HCT116 (cell line): ENCODE results near the gene PHLDB3. TPM values are rescaled to one million over a fixed set of nuclear protein-coding genes. Genes with fewer than 3 reads are reported as not detected.

ENCODE experiments used
- ATAC-seq: fragments of 200-7000 bp; cut with Tn5 transposase; 2 replicates; pipeline ENCODE4 v1.9.1; 2020; ENCODE audit warnings: mild to moderate bottlenecking, moderate library complexity
- BruUV-seq: library from RNA; stranded (reverse); fragments of 400-500 nt; replicated peaks from 2 replicates; lab custom pipeline; 2021; lab: Mats Ljungman, UMichigan
- CTCF ChIA-PET: fragments of 300-600 bp; sonication (Branson Sonifier 250); formaldehyde crosslinking; loops from one replicate; lab custom pipeline; 2021; ENCODE audit warnings: antibody characterized with exemption; lab: Charles Lee
- POLR2A ChIA-PET: fragments of 300-600, 350-600 bp; sonication (Branson Sonifier 250); formaldehyde crosslinking; loops from one replicate; lab custom pipeline; 2021; ENCODE audit warnings: antibody characterized with exemption; lab: Charles Lee
- RAD21 ChIA-PET, 2 experiments: fragments of 300-600 bp; sonication (Branson Sonifier 250); formaldehyde crosslinking; loops; one replicate each; lab custom pipeline; 2023; ENCODE audit warnings: low total read pairs in 2 of 2; ENCODE audit not compliant: uncharacterized antibody in 2 of 2, unreplicated experiment in 2 of 2, low non-redundant PET in 1 of 2; lab: Charles Lee
- DNase-seq: peaks from one replicate; pipeline ENCODE4 v3.0.0-alpha.2; 2010; ENCODE audit warnings: low read depth, low spot score
- H2AFZ ChIP-seq: fragments of 200-600 bp; shearing (Covaris generic), sonication (generic); 2 replicates; pipeline ENCODE4 v1.6.1; 2017; ENCODE audit warnings: low read depth, mixed run types, mixed read lengths, antibody characterized with exemption, low read length; ENCODE audit not compliant: poor library complexity, severe bottlenecking
- H3K27ac ChIP-seq: 2 replicates; pipeline ENCODE4 v1.5.1; 2012; ENCODE audit warnings: low read depth, low read length
- H3K27me3 ChIP-seq: fragments of 200-600 bp; sonication (generic); 2 replicates; pipeline ENCODE4 v1.6.1; 2016; ENCODE audit warnings: mixed run types, low read length, mixed read lengths; ENCODE audit not compliant: insufficient read depth
- H3K36me3 ChIP-seq, 2 experiments: fragments of 200-500 bp in 1 of 2; fragments of 200-600 bp in 1 of 2; sonication (Bioruptor generic) in 1 of 2; sonication (generic) in 1 of 2; 2 replicates each; pipeline versions ENCODE4 v1.5.1 to v1.6.1; 2014 to 2016; ENCODE audit warnings: low read length in 2 of 2, inconsistent platforms in 1 of 2, mixed read lengths in 1 of 2, mixed run types in 1 of 2; ENCODE audit not compliant: insufficient read depth in 2 of 2, control insufficient read depth in 1 of 2
- H3K4me1 ChIP-seq, 2 experiments: fragments of 200-600 bp in 1 of 2; sonication (generic) in 1 of 2; 2 replicates each; pipeline versions ENCODE4 v1.5.1 to v1.6.1; 2012 to 2017; ENCODE audit warnings: low read length in 2 of 2, inconsistent platforms in 1 of 2, mild to moderate bottlenecking in 1 of 2, mixed read lengths in 1 of 2, mixed run types in 1 of 2, moderate library complexity in 1 of 2; ENCODE audit not compliant: insufficient read depth in 2 of 2, control insufficient read depth in 1 of 2
- H3K4me2 ChIP-seq: fragments of 200-600 bp; sonication (generic); 2 replicates; pipeline ENCODE4 v1.6.1; 2017; ENCODE audit warnings: mixed run types, low read length, mixed read lengths
- H3K4me3 ChIP-seq, 2 experiments: fragments of 200-600 bp in 1 of 2; sonication (generic) in 1 of 2; replicated peaks in 1 of 2; 2 replicates each; pipeline ENCODE4 v1.5.1; 2011 to 2016; ENCODE audit warnings: low read length in 2 of 2, control low read depth in 1 of 2, low read depth in 1 of 2, mild to moderate bottlenecking in 1 of 2, mixed read lengths in 1 of 2, mixed run types in 1 of 2
- H3K79me2 ChIP-seq: fragments of 200-600 bp; sonication (generic); 2 replicates; pipeline ENCODE4 v1.6.1; 2017; ENCODE audit warnings: mild to moderate bottlenecking, mixed run types, low read length, moderate library complexity, mixed read lengths; ENCODE audit not compliant: insufficient read depth
- H3K9ac ChIP-seq: fragments of 200-600 bp; sonication (generic); 2 replicates; pipeline ENCODE4 v1.6.1; 2016; ENCODE audit warnings: low read length, mixed read lengths
- H3K9me2 ChIP-seq: fragments of 200-600 bp; sonication (generic), shearing (Covaris generic); 2 replicates; pipeline ENCODE4 v1.6.1; 2017; ENCODE audit warnings: mixed run types, mild to moderate bottlenecking, moderate library complexity; ENCODE audit not compliant: insufficient read depth
- H3K9me3 ChIP-seq, 2 experiments: fragments of 200-500 bp in 1 of 2; fragments of 200-600 bp in 1 of 2; sonication (Bioruptor generic) in 1 of 2; sonication (generic) in 1 of 2; 2 replicates each; pipeline ENCODE4 v1.6.1; 2014 to 2017; ENCODE audit warnings: low read length in 2 of 2, mixed read lengths in 2 of 2, inconsistent platforms in 1 of 2, low read depth in 1 of 2, mild to moderate bottlenecking in 1 of 2, mixed run types in 1 of 2, moderate library complexity in 1 of 2; ENCODE audit not compliant: control insufficient read depth in 1 of 2, insufficient read depth in 1 of 2
- H4K20me1 ChIP-seq: fragments of 200-600 bp; sonication (generic), shearing (Covaris generic); 2 replicates; pipeline ENCODE4 v1.6.1; 2017; ENCODE audit warnings: mixed run types, mild to moderate bottlenecking, moderate library complexity; ENCODE audit not compliant: insufficient read depth
- CEBPB ChIP-seq: IDR thresholded peaks from 2 replicates; pipeline ENCODE4 v1.6.1; 2012; ENCODE audit warnings: low read depth
- EZH2 ChIP-seq: fragments of 200-600 bp; sonication (generic); IDR thresholded peaks from 2 replicates; pipeline ENCODE4 v1.6.1; 2017; ENCODE audit warnings: antibody characterized with exemption, mixed run types
- JUND ChIP-seq: IDR thresholded peaks from 2 replicates; pipeline ENCODE4 v1.6.1; 2012
- POLR2A ChIP-seq: IDR thresholded peaks from 2 replicates; pipeline ENCODE4 v1.7.0; 2011; ENCODE audit warnings: borderline replicate concordance; ENCODE audit not compliant: insufficient read depth, insufficient read length; ENCODE audit errors: extremely low read depth
- RAD21 ChIP-seq: IDR thresholded peaks from 2 replicates; pipeline ENCODE4 v1.6.1; 2012; ENCODE audit warnings: low read depth, mild to moderate bottlenecking
- SIN3A ChIP-seq: IDR thresholded peaks from 2 replicates; pipeline ENCODE4 v1.6.1; 2012; ENCODE audit warnings: low read depth
- SP1 ChIP-seq: IDR thresholded peaks from 2 replicates; pipeline ENCODE4 v1.6.1; 2012; ENCODE audit warnings: low read depth
- YY1 ChIP-seq: IDR thresholded peaks from 2 replicates; pipeline ENCODE4 v1.6.1; 2011; ENCODE audit warnings: low read length, low read depth, moderate library complexity, mild to moderate bottlenecking; ENCODE audit not compliant: insufficient replicate concordance; ENCODE audit errors: extremely low read depth
- ZNF274 ChIP-seq: fragments of 200-500 bp; sonication (Bioruptor generic); IDR thresholded peaks from 2 replicates; pipeline ENCODE4 v1.6.1; 2014; ENCODE audit warnings: mild to moderate bottlenecking, low read depth, low read length, inconsistent platforms
- intact Hi-C: fragments of 100-400 bp; cut with micrococcal nuclease; formaldehyde crosslinking; loops from 2 replicates; pipeline ENCODE4 v1.10.0; 2022
- total RNA-seq: library from RNA; stranded (reverse); gene quantifications from one replicate; pipeline ENCODE4 v1.2.1, GENCODE V29; 2021; ENCODE audit not compliant: unreplicated experiment
- TF ChIP-seq, protein P1 (sequence below): IDR thresholded peaks from 2 replicates; pipeline ENCODE4 v1.6.1; 2012
- TF ChIP-seq, protein P2 (sequence below), 3 experiments: fragments of 200-600 bp in 1 of 3; sonication (generic) in 1 of 3; IDR thresholded peaks in 2 of 3; conservative IDR thresholded peaks in 1 of 3; 2 replicates each; pipeline ENCODE4 v1.5.1; 2012 to 2017; ENCODE audit warnings: low read depth in 2 of 3, low read length in 2 of 3, antibody characterized with exemption in 1 of 3, borderline replicate concordance in 1 of 3, control low read depth in 1 of 3, mild to moderate bottlenecking in 1 of 3, mixed read lengths in 1 of 3, mixed run types in 1 of 3, moderate library complexity in 1 of 3; ENCODE audit not compliant: insufficient read depth in 1 of 3

PHLDB3 gene
- total RNA-seq, 1 experiment from 2014 or later, result 15.5 TPM

DNA sequence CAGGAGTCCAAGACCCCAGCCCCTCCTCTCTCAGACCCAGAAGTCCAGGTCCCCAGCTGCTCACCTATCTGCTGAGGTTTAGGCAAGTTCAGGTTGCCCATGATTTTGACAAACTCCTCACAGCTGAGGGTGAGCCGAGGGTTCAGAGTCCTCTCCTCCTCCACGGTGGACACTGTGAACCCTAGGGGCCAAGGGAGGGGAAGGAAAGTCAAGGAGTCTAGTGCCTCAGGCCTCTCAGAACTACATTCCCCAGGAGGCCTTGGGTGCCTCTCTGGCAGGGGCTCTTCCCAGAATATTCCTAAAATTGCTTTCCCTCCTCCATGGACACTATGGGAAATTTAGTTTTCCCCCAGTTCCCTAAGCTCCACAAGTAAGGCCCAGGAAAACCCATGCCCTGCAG lies 3.3 kb upstream of the PHLDB3 start:
- ChIA-PET RAD21 (interaction anchor here in 1 of 2 experiments (0.7 kb wide), 1 partner anchor 51 kb away, joined by 3 read pairs; no protein-coding TSS in a partner anchor), CTCF (no interaction called here), POLR2A (interaction anchor here (0.8 kb wide), 1 partner anchor 11 kb away, joined by 4 read pairs; no protein-coding TSS in a partner anchor)
- Histone ChIP-seq H3K9me2 (no peaks in the 10 kb centered on the region), H3K27me3 (no peaks in the 10 kb centered on the region), H3K9me3 (no peaks in the 10 kb centered on the region), H3K79me2 (no peaks in the 10 kb centered on the region), H3K36me3 (peaks cover 4 to 9% of the 10 kb centered on the region in 2 experiments; a peak in 3 of 4 replicates), H3K4me3 (no peak overlapping the region), H3K4me2 (no peak overlapping the region), H4K20me1 (no peaks in the 10 kb centered on the region), H3K27ac (no peak overlapping the region), H2AFZ (no peak overlapping the region), H3K9ac (no peak overlapping the region), H3K4me1 (peaks cover 8 to 19% of the 10 kb centered on the region in 2 experiments; a peak in 3 of 4 replicates)
- intact Hi-C loops, result no loop called here
- TF ChIP-seq, protein P1, sequence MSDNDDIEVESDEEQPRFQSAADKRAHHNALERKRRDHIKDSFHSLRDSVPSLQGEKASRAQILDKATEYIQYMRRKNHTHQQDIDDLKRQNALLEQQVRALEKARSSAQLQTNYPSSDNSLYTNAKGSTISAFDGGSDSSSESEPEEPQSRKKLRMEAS, result no peak
- TF ChIP-seq YY1 (no peak), JUND (no peak), SIN3A (no peak), CEBPB (no peak), POLR2A (no peak), RAD21 (no peak), SP1 (no peak), ZNF274 (no peak), EZH2 (no peak)
- TF ChIP-seq, protein P2, sequence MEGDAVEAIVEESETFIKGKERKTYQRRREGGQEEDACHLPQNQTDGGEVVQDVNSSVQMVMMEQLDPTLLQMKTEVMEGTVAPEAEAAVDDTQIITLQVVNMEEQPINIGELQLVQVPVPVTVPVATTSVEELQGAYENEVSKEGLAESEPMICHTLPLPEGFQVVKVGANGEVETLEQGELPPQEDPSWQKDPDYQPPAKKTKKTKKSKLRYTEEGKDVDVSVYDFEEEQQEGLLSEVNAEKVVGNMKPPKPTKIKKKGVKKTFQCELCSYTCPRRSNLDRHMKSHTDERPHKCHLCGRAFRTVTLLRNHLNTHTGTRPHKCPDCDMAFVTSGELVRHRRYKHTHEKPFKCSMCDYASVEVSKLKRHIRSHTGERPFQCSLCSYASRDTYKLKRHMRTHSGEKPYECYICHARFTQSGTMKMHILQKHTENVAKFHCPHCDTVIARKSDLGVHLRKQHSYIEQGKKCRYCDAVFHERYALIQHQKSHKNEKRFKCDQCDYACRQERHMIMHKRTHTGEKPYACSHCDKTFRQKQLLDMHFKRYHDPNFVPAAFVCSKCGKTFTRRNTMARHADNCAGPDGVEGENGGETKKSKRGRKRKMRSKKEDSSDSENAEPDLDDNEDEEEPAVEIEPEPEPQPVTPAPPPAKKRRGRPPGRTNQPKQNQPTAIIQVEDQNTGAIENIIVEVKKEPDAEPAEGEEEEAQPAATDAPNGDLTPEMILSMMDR (IDR thresholded peaks at IDR 0.05 in 2 of 3, conservative IDR thresholded peaks at IDR 0.05 in 1 of 3; ENCODE audit: borderline replicate concordance in 1 of 3, insufficient read depth in 1 of 3, low read depth in 2 of 3, low read length in 2 of 3), result no peak
- DNase-seq (no peak), ATAC-seq (no peak)
- BruUV-seq, result no TSS peak
